ENCODE data around the gene HES3.

- TF ChIP-seq SUZ12 (IDR thresholded peaks at IDR 0.05; ENCODE audit: extremely low read depth, insufficient read depth, insufficient read length) (no peak), ZNF274 (IDR thresholded peaks at IDR 0.05; ENCODE audit: low read depth, low read length) (no peak), YY1 (IDR thresholded peaks at IDR 0.05; ENCODE audit: insufficient read depth, insufficient read length) (no peak)
Observed at GRCh38 chr1:6269296-6269695, 25.3 kb downstream of the HES3 start.
